ENCODE data around the gene CNTNAP2.
"Not testable (repeated sequence)": the region's sequence is repeated elsewhere in the genome, so short reads cannot be mapped to it uniquely, and the experiment has no call there.

Gene CNTNAP2

GRCh38 chr7:147640821-147641220 lies 1524.2 kb downstream of the CNTNAP2 start:
- no peak for DNase-seq (ENCODE audit: low spot score)

- no peak for DNase-seq (ENCODE audit: low spot score)
Measured at GRCh38 chr7:147646568-147646967, 1530.0 kb downstream of the CNTNAP2 start.

DNA sequence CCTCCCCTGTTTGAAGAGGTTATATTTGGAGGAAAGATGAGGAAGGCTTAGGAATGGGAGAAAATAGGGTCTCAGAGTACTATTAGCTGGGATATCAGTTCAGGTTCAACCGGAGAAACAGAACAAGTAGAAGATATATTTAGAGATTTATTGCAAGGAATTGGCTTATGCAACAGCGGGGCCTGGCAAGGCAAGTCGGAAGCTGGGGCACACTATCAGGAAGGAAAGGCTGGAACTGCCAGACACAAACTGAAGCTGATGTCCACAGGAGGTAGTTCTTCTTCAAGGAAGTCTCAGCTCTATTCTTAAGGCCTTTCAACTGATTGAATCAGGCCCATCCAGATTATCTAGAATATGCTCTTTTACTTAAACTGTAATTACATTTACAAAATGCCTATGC lies 1534.4 kb downstream of the CNTNAP2 start:
- DNase-seq (ENCODE audit: low spot score) = no peak

DNA sequence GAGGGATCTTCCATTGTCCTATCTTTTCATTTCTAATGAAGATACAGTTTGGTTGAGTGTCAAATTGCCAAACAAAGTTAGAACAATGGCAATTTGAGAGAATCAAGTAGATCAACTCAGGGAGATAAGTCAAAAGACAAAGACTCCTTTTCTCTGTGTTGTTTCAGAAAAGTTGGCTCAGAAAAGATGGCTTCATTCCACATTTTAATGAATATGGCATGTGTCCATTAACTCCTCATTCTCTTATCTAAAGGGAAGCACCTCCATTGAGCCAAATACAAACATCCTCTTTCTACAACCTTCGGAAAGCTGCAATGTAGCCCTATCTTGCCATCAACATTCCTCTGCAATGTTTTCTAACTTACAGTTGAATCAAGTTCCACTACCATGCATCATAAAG lies 1535.0 kb downstream of the CNTNAP2 start:
- no peak for DNase-seq (ENCODE audit: low spot score)

GRCh38 chr7:147653456-147653855 lies 1536.9 kb downstream of the CNTNAP2 start:
- no peak for DNase-seq (ENCODE audit: low spot score)

GRCh38 chr7:147658392-147658967 lies 1541.9 kb downstream of the CNTNAP2 start:
- no peak for DNase-seq (ENCODE audit: low spot score)

DNA sequence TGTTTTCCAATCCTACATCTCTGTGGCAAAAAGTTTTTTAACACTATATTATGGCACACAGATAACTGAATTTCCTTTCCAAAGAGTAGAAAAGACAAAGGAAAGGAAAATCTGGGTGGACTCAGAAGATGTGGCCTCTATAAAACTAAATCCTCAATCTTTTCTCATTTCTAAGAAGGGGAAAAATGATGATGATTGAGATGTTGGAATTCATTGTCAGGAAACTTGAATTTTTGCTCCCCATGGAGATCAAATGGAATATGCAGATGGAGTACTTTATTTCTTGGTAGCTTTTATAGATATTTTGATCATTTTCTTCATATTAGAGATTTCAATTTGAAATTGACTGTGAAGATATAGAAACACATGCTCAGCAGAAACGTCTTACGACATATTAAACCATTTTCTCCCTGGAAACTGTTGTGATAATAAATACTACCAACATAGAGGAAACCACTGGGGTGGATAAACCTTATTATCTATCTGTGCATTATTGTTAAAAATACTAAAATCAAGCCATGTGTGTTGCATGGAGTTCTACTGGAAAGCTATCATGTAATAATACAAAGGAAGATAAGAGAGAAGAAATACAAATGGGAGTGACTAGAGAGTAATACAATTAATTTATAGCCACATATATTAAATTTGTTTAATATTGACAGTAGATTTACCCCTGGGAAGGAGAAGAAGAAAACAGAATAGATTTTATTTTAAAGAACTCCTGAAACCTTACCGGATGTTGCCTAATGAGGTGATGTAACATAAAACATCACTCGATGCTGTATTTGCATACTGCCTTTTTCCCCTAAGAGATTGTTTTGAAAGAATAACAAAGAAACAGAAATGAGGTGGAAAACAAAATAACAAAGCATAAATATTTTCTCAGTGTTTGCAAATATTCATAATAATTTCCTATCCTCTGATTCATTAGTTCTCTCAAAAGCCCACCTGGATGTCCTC lies 1542.7 kb downstream of the CNTNAP2 start:
- DNase-seq (ENCODE audit: low spot score) = no peak

GRCh38 chr7:147664541-147664940 lies 1547.9 kb downstream of the CNTNAP2 start:
- DNase-seq (ENCODE audit: low spot score) = no peak

- DNase-seq (ENCODE audit: low spot score) = no peak
Measured at GRCh38 chr7:147670759-147671158, 1554.2 kb downstream of the CNTNAP2 start.

- no peak for DNase-seq (ENCODE audit: low spot score)
Measured at GRCh38 chr7:147674705-147675104, 1558.1 kb downstream of the CNTNAP2 start.

DNA sequence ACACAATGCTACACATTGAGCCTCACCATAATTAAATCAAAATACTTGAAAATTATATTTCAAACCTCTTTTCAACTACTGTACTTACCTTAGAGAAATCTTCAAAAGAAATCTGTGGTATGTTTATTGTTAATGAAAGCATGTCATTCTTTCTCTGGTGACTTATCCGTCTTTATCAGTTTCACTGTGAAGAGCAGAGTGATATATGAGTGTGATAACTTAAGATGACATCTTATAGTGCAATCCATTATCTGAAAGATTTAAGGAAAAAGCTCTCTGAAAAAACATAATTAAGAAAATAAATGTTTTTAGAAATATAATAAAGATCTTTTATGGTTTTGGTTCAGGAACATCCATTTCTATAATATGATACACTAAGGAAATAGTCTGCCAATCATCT lies 1562.3 kb downstream of the CNTNAP2 start:
- no peak for DNase-seq (ENCODE audit: low spot score)

DNA sequence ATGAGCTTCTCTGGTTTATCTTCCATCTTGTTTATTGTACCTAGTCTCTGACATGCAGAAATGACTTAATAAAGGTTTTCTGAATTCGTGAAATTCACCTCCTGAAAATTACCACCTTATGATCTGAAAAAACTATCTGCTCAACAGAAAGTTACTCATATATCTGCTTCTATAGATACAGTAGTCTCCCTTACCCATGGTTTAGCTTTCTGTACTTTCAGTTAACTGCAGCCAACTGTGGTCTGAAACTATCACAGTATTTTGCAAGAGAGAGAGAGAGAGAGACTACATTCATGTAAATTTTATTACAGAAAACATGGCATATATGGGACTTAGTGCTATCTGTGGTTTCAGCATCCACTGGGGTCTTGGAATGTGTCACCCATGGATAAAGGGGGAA lies 1564.9 kb downstream of the CNTNAP2 start:
- no peak for DNase-seq (ENCODE audit: low spot score)

GRCh38 chr7:147700702-147701101 lies 1584.1 kb downstream of the CNTNAP2 start:
- DNase-seq (ENCODE audit: low spot score) = no peak

DNA sequence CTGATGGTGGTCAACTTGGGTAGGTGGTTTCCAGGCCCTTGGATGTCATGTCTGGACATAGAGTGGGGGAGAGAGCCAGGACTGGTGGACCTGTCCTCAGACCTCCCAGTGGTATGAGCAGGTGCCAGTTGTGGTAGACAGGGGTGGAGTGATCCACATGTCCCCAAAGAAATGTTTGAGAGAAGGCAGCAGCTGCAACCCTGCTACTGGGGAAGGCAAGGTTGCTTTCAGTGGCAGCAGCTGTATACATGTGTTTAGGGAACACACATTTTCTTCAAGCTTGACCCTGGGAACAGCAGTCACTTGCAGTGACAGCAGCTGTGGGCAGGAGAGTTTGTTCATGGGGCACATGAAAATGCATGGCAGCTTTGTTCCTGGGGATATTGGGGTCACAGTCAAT lies 1591.3 kb downstream of the CNTNAP2 start:
- no peak for DNase-seq (ENCODE audit: low spot score)

- no peak for DNase-seq (ENCODE audit: low spot score)
Measured at GRCh38 chr7:147708871-147709270, 1592.3 kb downstream of the CNTNAP2 start.

- DNase-seq (ENCODE audit: low spot score) = no peak
Measured at GRCh38 chr7:147711447-147711846, 1594.8 kb downstream of the CNTNAP2 start.

DNA sequence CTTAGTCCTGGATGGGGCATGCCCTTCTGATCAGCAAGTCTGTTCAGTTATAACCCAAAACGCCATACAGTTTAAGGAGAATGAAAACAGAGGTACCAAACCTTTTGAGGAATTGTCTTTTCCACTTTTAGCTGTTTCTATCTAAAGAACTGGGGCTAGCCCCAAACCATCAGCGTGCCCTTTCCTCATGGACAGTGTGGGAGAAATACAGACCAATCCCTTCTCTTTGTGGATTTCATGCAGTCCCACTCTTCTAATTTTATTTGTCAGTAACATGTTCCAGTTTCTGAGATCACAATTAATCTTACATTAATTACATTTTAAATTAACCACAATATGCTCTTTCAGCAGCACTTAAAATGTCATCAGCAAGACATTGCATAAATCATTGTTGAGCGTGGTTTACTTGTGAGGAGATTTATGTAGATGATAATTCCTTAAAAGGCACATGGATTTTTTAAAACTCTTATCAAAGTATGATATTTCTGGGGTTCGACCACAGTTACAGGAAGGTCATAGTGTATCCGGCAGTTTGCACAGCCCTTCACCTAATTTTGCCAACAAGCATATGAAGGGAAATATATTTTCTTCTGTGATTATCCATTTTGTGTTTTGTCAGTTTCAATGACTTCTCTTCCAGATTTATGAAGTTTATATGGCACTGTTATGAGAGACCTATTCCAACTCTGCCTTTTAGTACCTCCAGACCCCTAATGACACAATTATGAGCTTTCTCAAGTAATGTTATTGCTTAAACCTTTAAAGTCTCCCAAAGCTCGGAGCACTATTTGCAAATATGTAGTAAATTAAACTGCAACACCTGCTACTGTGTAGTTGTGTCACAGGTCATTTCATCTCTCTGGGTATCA lies 1605.6 kb downstream of the CNTNAP2 start:
- no peak for DNase-seq (ENCODE audit: low spot score)

DNA sequence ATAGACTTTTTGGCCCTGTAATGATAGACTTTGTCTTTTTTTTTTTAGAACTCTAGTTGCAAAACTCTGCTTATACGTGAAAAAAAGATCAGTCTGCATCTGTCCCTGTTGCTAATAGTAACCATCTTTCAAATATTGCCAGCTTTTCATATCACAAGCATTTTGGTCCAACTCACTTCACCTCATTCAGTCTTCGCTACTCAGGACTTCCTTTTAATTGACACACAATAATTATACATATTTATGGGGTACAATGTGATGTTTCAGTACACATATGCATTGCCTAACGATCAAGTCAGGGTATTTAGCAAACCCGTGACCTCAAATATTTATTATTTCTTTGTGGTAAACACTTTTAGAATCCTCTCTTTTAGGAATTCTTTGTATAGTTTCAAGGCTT lies 1606.9 kb downstream of the CNTNAP2 start:
- DNase-seq (ENCODE audit: low spot score) = no peak

DNA sequence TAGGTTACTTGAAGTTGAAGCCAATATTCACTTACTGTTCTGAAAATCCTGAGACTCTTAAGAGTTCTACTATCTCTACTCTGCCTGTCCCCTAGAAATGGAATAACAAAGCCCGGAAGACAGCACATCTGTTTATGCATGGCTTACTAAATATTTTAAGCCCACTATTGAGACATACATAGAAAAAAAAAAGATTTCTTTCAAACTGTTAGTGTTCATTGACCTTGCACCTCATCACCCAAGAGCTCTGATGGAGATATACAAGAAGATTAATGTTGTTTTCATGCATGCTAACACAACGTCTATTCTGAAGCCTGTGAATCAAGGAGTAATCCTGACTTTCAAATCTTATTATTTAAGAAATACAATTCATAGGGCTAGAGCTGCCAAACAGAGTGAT lies 1614.7 kb downstream of the CNTNAP2 start:
- no peak for DNase-seq (ENCODE audit: low spot score)

DNA sequence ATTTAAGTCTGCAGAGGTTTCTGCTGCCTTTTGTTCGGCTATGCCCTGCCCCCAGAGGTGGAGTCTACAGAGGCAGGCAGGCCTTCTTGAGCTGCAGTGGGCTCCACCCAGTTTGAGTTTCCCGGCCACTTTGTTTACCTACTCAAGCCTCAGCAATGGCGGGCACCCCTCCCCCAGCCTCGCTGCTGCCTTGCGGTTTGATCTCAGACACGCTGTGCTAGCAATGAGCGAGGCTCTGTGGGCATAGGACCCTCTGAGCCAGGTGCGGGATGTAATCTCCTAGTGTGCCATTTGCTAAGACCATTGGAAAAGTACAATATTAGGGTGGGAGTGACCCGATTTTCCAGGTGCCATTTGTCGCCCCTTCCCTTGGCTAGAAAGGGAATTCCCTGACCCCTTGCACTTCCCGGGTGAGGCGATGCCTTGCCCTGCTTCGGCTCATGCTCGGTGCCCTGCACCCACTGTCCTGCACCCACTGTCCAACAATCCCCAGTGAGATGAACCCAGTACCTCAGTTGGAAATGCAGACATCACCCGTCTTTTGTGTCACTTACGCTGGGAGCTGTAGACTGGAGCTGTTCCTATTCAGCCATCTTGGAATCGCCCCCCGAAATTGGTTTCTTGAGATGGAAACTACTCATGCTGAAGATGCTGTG lies 1621.1 kb downstream of the CNTNAP2 start:
- not testable (repeated sequence) for DNase-seq (ENCODE audit: low spot score)

GRCh38 chr7:147742301-147742700 lies 1625.7 kb downstream of the CNTNAP2 start:
- no peak for DNase-seq (ENCODE audit: low spot score)

GRCh38 chr7:147756300-147756699 lies 1639.7 kb downstream of the CNTNAP2 start:
- no peak for DNase-seq (ENCODE audit: low spot score)
